Nephron (organoid): Measurements from ENCODE around the gene MMP17.

Experiments
- H3K27ac Mint-ChIP-seq, 3 experiments: 2 replicates each; pipeline ENCODE4 v1.8.0; 2020; ENCODE audit warnings: mixed read lengths in 3 of 3, mild to moderate bottlenecking in 2 of 3, moderate library complexity in 1 of 3
- H3K27me3 Mint-ChIP-seq: 2 replicates; pipeline ENCODE4 v1.8.0; 2021; ENCODE audit warnings: low read depth, mild to moderate bottlenecking, moderate library complexity, mixed read lengths
- H3K36me3 Mint-ChIP-seq: 2 replicates; pipeline ENCODE4 v1.8.0; 2020; ENCODE audit warnings: low read depth, mixed read lengths
- H3K4me1 Mint-ChIP-seq: 2 replicates; pipeline ENCODE4 v1.8.0; 2020; ENCODE audit warnings: mixed read lengths
- H3K4me3 Mint-ChIP-seq, 3 experiments: 2 replicates each; pipeline ENCODE4 v1.8.0; 2020; ENCODE audit warnings: mild to moderate bottlenecking in 3 of 3, mixed read lengths in 3 of 3, moderate library complexity in 2 of 3
- H3K9me3 Mint-ChIP-seq: 2 replicates; pipeline ENCODE4 v1.8.0; 2020; ENCODE audit warnings: mixed read lengths
- CTCF ChIP-seq, 3 experiments: fragments of 200-600 bp; sonication (generic); IDR thresholded peaks; one replicate each; pipeline ENCODE4 v1.5.0; 2021; ENCODE audit warnings: antibody characterized with exemption in 3 of 3; ENCODE audit not compliant: unreplicated experiment in 3 of 3

The MMP17 gene

DNA sequence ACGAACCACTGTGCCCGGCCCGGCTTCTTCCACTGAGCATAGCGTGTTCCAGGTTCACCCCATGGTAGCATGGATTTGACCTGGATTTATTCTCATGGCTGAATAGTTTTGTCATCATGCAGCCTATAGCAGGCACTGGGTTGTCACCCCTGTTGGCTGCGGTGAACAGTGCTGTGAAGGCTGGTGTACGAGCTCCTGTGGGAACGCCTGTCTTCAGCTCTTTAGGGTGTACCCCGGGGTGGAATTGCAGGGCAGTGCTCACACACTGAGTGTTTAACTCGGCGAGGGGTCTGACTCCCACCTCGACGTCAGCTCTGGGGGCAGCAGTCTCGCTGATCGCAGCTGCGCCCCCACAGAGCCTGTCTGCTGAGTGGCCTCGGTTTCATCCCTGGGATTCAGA, 15.3 kb downstream of the MMP17 start:
- Mint-ChIP-seq H3K36me3 (no peaks in the 10 kb centered on the region), H3K4me3 (no peak overlapping the region), H3K27ac (no peak overlapping the region), H3K4me1 (no peaks in the 10 kb centered on the region), H3K27me3 (peaks cover 5% of the 10 kb centered on the region), H3K9me3 (no peaks in the 10 kb centered on the region)
- TF ChIP-seq CTCF (IDR thresholded peaks at IDR 0.05; ENCODE audit: unreplicated experiment in 3 of 3), result no peak

DNA sequence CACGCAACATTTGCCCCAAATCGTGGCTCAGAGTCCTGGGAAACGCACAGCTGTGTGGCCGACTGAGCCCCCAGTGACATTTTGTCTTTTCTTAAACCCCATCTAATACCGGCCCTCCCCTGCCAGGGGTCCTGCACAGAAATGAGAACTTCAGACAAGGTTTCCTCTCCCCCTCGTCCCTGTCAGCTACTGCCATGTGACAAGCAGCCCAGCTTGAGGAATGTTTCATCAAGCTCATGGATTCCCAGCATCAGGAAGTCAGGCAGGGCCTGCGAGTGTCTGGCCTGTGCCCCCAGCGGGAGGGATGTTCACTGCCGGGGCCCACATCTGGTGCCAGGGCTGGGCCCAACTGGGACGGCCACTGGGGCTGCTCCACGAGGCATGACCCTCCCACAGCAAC, 15.9 kb downstream of the MMP17 start:
- Mint-ChIP-seq H3K4me1 (no peaks in the 10 kb centered on the region), H3K27me3 (peaks cover 5% of the 10 kb centered on the region), H3K36me3 (no peaks in the 10 kb centered on the region), H3K27ac (no peak overlapping the region), H3K4me3 (no peak overlapping the region), H3K9me3 (no peaks in the 10 kb centered on the region)
- TF ChIP-seq CTCF (IDR thresholded peaks at IDR 0.05; ENCODE audit: unreplicated experiment in 3 of 3), result no peak

- no peaks in the 10 kb centered on the region for H3K36me3 Mint-ChIP-seq
- H3K27ac Mint-ChIP-seq, result no peak overlapping the region
- no peaks in the 10 kb centered on the region for H3K4me1 Mint-ChIP-seq
- no peaks in the 10 kb centered on the region for H3K9me3 Mint-ChIP-seq
- peaks cover 5% of the 10 kb centered on the region for H3K27me3 Mint-ChIP-seq
- no peak overlapping the region for H3K4me3 Mint-ChIP-seq
- TF ChIP-seq CTCF (IDR thresholded peaks at IDR 0.05; ENCODE audit: unreplicated experiment in 3 of 3), result no peak
Measured at GRCh38 chr12:131844656-131845055, 16.5 kb downstream of the MMP17 start.

DNA sequence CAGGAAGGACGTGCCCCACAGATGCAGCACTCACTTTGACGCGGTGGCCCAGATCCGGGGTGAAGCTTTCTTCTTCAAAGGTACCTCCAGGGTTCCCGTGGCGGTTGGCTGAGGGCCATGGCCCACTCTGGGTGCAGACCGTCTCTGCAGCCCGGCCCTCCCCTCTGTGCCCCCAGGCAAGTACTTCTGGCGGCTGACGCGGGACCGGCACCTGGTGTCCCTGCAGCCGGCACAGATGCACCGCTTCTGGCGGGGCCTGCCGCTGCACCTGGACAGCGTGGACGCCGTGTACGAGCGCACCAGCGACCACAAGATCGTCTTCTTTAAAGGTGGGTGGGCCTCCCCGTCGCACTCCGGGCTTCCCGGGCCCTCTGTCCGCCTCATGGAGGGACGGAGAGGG, 16.9 kb downstream of the MMP17 start:
- no peaks in the 10 kb centered on the region for H3K36me3 Mint-ChIP-seq
- no peaks in the 10 kb centered on the region for H3K4me1 Mint-ChIP-seq
- H3K27ac Mint-ChIP-seq, result no peak overlapping the region
- H3K27me3 Mint-ChIP-seq, result peaks cover 5% of the 10 kb centered on the region
- no peak overlapping the region for H3K4me3 Mint-ChIP-seq
- H3K9me3 Mint-ChIP-seq, result no peaks in the 10 kb centered on the region
- TF ChIP-seq CTCF (IDR thresholded peaks at IDR 0.05; ENCODE audit: unreplicated experiment in 3 of 3), result no peak

- Mint-ChIP-seq H3K27ac (no peak overlapping the region), H3K9me3 (no peaks in the 10 kb centered on the region), H3K36me3 (no peaks in the 10 kb centered on the region), H3K4me1 (no peaks in the 10 kb centered on the region), H3K27me3 (peaks cover 5% of the 10 kb centered on the region), H3K4me3 (no peak overlapping the region)
- no peak for TF ChIP-seq CTCF (IDR thresholded peaks at IDR 0.05; ENCODE audit: unreplicated experiment in 3 of 3)
Measured at GRCh38 chr12:131847456-131847855, 19.3 kb downstream of the MMP17 start.

DNA sequence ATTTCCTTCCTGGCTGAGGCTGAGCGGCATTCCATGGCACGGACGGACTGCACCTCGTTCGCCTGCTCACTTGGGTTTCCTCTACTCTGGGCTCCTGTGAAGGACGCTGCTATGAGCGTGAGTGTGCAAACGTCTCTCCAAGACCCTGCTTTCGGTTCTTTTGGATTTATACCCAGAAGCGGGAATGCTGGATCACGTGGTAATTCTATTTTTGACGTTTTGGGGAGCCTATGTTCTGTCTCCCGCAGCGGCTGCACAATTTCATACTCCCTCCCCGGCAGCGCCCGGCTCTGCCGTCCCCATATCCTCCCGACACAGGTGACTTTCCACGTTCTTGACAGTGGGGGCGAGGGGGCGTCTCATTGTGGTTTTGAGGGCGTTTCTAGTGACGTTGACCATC, 20.6 kb downstream of the MMP17 start:
- H3K27ac Mint-ChIP-seq, result no peak overlapping the region
- no peaks in the 10 kb centered on the region for H3K4me1 Mint-ChIP-seq
- H3K27me3 Mint-ChIP-seq, result peaks cover 5% of the 10 kb centered on the region
- TF ChIP-seq CTCF (IDR thresholded peaks at IDR 0.05; ENCODE audit: unreplicated experiment in 3 of 3), result no peak
- H3K36me3 Mint-ChIP-seq, result no peaks in the 10 kb centered on the region
- H3K9me3 Mint-ChIP-seq, result no peaks in the 10 kb centered on the region
- H3K4me3 Mint-ChIP-seq, result no peak overlapping the region
